ENCODE results near the gene MCM10.
"Not testable (repeated sequence)": the region's sequence is repeated elsewhere in the genome, so short reads cannot be mapped to it uniquely, and the experiment has no call there.

MCM10 gene

DNA sequence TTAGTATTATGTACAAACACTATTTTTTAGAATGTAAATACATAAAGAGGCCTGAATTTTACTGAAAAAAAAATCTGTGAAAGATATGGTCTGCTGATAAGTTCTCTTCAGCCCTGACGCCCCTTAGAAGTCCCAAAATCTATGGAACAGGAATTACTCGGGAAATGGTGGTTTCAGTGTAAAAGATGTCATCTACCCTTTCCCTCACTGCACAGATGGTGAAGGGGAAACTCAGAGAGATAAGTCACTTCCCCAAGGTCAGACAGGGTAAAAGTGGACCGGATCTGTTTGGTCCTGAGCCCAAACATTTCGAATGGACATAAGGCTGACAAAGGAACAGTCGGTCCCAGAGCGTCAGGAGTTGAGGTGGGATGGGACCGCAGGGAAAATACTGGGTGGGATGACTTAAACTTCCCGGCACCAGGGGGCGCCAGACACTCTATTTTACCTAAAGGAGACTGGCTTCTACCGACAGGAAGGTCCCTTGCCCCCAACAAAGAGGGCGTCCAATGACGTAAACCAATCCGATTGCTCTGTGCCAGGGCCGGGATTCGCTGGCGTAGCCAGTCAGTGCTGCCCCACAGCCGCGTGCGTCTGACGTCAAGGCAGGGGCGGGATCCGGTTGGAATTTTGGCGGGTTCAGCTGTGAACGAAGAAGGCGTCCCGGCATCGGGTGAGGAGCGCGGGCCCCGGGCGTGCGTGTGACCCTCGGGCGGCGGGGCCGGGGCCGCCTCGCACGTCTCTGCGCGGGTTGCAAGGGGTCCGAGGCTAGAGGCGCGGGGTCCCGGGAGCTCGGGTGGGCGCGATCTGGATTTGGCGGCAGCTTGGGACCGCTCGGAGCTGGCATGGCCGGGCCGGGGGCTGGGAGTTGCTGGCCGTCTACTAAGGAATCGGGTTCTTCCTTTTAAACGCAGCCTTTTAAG is at the start of gene MCM10:
Gene MCM10 (plus strand): TSS at position 625 of the 923 bp plus-strand sequence. CDS start 2,645 bp downstream, outside the sequence.
- peak; percentile 97 for DNase-seq

DNA sequence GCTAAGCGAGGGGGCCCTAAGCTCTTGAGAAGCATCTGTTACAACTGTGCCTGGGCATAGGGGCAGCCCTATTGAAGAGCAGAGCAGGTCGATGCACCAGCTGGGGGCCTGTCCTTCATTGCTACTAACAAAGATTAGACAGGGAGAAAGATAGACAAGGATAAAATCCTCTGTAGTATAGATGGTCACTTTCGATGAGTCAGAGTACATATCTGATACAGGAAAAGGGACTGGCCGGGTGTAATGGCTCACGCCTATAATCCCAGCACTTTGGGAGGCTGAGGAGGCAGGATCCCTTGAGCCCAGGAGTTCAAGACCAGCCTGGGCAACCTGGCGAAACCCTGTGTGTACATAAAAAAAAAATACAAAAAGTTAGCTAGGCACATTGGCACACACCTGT is 47.8 kb upstream of the MCM10 start:
- no peak for DNase-seq

DNA sequence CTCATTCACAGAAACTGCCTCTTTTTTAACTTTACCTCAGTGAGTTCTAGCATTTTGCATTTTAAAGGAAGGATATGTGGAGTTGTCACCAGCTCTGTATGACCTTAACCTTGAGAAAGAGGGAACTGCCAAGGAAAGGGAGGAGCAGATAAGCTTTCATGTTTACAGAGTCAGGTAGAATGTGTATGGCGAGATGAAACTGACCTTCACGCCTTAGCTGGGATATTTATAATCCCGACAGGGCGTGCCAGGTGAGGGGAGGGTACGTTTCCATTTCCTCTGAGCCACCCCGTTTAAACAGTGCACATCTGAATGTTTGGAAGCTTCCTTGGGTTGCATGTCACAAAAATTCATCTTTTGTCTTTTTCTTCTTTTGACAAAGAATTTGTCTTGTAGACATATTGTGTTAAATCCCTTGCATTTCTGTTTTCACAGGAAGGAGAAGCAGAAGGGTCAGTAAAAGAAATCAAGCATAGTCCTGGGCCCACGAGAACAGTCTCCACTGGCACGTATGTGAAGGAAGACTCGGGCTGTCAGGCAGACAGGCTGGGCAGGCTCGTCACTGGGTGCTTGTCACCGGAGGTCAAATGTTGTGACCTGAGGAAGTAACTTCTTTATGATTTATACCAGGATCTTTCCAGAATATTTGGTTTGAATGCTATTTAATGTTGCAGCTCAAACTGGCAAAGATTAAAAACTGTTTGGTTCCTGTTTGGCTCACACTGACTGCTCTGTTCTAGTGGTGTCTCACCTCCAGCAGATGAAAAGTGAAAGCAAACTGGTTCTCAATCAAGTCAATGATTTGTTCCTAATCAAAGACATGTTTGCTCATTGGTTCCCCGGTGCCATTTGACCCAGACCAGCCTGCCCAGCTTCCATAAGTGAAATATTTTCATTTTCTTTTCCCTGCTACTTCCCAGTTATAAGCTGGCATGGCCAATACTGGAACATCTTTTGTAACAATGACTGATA is 45.2 kb upstream of the MCM10 start:
- DNase-seq, result no peak

DNA sequence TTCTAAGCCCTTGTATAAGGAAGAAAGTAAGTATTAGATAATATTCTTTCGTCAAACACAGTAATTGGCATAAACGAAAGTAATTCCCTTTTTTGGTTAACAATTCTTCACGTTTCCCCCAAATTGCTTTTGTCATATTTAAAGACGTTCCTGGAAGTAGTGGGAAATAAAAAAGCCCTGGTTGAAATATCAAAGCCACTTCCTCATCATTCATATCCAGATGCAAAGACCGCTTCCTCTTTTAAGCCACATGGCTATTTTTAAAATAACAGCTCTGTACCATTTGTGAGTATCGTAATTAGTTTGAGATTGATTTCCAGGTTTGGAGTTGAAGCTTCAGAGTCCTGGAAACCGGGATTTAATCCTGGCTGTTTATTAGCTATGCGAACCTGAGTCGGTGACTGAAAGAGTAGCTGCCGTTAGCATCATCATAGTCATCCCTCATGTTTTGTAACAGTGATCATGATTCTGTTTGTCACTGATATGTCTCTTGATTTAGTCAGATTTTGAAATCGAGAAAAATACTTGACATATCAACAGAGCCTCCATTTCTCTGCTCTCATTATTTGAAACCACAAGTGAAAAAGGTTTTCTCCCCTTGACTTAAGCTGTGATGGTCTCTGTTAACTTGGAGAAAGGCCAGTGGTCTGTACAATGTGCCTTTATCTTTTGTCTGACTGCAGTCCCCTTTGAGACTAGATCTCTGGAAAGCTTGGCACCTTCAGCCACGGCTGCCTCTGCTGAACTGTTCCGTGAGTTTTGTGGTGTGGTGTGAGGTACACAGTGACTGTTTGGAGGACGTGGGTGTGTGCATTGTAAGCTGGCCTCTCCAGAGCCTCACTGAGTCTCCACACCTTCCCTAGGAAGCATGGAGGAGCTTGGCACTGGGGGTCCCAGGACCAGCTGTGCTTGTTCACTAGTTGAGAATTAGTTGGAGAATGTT is 43.2 kb upstream of the MCM10 start:
- DNase-seq, result no peak

DNA sequence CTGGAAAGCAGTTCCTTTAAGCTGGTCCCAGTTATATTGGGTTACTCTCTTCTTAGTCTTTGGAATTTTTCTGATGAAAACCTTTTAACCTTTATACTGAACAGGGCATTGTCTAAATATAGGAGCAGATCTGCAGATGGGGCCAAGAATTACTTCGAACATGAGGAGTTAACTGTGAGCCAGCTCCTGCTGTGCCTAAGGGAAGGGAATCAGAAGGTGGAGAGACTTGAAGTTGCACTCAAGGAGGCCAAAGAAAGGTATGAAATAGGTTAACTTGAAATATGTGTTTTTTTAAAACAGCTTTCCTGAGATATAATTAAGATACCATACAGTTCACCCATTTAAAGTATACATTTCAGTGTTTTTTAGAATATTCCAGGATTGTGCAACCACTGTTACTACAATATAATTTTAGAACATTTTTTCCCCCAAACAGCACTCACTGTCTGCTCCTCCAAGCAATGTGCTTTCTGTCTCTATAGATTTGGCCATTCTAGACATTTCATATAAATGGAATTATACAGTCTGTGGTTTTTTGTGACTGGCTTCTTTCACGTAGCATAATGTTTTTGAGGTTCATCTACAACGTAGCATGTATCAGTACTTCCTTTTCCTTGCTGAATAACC is 42.5 kb upstream of the MCM10 start:
- DNase-seq, result no peak

DNA sequence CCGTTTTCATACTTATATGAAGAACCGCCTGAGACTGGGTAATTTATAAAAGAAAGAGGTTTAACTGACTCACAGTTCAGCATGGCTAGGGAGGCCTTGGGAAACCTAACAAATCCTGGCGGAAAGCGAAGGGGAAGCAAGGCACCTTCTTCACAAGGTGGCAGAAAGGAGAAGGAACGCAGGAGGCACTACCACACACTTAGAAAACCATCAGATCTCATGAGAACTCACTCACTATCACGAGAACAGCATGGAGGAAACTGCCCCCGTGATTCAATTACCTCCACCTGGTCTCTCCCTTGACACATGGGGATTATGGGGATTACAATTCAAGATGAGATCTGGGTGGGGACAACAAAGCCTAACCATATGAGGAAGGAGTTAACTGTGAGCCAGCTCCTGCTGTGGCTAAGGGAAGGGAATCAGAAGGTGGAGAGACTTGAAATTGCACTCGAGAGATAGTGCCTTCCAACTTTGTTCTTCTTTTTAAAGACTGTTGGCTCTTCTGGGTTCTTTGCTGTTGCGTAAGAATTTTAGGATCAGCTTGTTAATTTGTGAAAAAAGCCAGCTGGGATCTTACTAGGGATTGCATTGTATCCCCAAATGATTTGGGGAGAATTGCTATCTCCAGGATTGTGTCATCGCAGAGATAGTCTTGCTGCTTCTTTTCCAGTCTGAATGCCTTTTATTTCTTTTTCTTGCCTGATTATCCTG is 40.4 kb upstream of the MCM10 start:
- no peak for DNase-seq

DNA sequence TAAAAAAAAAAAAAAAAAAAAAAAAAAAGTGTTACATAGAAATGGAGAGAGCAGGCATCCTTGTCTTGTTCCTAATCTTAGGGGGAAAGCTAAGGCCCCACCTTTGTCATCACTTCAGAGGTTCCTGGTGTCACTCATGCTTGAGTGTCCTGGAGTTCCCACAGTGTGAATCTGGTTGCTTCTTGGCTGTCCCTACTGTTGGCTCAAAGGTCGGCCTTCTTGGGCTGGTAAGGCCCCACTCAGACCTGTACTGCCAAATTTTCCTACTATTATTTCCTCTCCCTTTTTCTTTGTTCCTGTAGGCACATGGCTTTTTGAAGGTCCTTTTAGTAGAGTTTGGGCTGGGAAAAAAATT is 39.9 kb upstream of the MCM10 start:
- DNase-seq, result no peak

DNA sequence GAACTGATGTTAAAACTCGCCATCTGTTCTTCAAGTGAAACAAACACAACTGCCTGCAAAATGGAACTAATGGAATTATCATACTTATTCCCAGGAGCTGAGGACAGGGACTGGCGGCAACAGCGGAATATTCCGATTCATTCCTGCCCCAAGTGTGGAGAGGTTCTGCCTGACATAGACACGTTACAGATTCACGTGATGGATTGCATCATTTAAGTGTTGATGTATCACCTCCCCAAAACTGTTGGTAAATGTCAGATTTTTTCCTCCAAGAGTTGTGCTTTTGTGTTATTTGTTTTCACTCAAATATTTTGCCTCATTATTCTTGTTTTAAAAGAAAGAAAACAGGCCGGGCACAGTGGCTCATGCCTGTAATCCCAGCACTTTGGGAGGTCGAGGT is 24.7 kb upstream of the MCM10 start:
- no peak for DNase-seq

DNA sequence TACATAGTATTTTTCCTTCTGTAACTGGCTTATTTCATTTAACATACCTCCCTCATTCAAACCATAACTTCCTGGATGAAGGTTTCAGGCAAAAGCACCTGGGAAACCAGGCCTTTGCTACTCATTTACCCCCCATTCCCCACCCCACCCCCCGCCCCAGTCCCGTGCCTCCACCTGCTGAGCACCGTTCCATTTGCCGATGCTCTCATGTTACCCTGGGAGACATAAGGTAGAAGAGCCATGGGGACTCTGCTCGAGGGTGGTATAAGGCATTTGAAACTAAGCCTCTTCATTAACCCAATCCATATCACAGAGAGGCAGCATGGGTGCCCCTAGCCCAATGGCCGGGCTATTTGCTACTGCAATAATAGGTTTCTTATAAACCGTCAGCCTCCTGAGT is 22.2 kb upstream of the MCM10 start:
- no peak for DNase-seq

DNA sequence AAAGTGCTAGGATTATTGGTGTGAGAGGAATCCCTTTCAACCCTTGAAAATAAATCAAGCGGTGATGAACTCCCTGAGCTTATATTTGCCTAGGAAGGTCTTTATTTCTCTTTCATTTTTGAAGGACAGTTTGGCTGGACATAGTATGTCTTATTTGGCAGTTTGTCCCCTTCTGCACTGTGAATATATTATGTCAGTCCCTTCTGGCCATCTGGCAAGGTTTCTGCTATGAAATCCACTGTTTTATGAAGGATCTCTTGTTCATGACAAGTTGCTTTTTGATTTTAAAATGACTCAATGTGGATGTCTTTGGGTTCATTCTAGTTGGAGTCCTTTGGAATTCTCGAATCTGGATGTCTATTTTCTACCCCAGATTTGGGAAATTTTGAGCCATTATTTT is 21.7 kb upstream of the MCM10 start:
- DNase-seq, result no peak

DNA sequence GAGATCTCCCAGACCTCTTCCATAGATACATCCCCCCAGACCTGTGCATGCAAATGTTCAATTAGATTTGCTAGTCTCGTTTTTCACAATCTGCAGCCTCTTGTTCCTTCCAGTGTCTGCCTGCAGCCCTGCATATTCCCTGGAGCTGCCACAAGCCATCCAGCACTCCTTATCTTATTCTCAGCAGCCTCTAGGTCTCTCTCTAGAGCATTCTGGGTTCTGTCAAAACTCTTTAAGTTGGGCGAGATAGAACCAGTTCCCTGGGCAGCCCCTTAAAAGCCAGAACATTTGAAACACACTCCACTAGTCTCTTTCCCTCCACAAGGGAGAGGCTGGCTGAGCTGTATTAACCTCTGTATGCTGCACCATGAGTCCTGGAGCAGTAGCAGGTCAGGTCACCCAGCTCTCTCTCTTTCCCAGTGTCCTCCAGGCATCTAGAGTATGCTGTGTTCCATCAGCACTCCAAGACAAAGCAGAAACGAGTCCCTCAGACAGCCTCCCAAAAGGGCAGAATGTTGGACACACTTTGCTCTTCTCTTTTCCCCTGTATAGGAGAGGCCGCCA is 20.6 kb upstream of the MCM10 start:
- DNase-seq, result no peak

DNA sequence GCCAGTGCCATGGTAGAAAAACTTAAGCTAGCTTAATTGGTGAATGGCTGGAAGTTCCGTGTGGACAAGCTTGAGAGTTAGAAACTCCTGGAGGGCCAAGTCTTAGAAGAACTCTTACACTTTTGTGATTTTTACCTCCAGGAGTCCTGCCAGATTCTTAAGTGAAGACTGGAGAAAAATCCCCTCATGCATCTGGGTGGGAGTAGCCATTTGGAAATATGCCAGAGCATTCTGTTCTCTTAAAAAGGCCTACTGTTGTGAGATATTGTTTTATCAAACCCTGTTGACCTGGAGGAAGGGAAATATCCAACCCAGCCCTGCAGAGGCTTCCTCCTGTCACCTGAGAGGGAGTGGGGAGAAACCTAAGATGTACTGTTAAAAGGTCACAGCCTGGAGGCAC is 17.6 kb upstream of the MCM10 start:
- DNase-seq, result no peak

DNA sequence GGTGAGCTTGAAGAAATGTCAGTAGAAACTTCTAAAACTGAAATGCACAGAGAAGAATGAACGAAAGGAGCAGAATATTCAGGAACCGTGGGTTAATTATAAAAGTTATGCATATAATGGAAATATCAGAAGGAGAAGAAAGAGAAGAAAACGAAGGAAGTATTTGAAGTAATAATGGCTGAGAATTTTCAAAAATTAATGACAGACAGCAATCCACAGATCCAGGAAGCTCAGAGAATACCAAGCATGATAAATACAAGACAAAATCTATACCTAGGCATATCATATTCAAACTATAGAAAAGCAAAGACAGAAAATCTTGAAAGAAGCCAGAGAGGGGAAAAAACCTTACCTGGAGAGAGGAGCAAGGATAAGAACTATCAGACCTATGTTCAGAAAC is 16.5 kb upstream of the MCM10 start:
- DNase-seq, result no peak

DNA sequence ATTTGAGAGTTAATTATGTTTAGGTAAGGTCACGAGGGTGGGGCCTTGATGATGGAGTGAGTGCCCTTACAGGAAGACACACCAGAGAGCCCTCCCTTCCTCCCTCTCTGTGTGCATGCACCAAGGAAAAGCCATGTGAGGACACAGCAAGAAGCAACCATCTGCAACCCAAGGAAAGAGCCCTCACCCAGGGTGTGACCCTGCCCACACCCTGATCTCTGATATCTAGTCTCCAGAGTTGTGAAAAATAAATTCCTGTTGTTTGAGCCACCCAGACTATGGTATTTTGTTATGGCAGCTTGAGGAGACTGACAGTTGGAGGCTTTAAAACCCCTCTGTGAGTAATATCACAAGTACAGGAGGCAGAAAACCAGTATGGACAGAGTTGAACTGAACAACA is 15.0 kb upstream of the MCM10 start:
- no peak for DNase-seq

DNA sequence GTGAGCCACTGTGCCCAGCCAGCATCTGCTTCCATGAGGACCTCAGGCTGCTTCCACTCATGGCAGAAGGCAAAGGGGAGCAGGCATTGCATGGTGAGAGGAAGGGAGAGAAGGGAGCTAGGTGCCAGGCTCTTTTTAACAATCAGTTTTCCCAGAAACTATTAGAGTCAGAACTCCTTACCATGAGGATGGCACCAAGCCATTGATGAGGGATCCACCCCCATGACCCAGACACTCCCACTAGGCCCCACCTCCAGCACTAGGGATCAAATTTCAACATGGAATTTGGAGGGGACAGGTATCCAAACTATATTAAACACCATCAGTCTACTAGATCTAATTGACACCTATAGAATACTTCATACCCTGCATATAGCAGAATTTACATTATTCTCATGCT is 14.2 kb upstream of the MCM10 start:
- DNase-seq, result no peak

DNA sequence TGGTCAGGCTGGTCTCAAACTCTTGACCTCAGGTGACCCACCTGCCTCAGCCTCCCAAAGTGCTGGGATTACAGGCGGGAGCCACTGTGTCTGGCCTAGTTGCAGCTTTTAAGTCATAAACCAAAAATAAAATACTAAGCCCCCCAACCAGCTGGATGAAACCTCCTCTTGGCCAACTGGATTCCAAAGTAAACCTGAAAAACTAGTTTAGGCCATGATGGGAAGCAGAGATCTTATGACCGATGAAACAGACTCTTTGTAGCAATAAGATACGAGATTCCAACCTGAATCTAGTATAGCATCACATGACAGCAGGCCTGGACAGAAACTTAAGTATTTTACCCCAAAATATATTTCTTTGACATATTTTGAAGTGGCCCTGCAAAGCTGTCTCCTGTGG is 9.1 kb upstream of the MCM10 start:
- no peak for DNase-seq

DNA sequence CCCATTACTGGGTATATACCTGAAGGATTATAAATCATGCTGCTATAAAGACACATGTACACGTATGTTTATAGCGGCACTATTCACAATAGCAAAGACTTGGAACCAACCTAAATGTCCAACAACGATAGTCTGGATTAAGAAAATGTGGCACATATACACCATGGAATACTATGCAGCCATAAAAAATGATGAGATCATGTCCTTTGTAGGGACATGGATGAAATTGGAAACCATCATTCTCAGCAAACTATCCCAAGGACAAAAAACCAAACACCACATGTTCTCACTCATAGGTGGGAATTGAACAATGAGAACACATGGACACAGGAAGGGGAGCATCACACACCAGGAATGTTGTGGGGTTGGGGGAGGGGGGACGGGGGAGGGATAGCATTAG is 5.5 kb upstream of the MCM10 start:
- not testable (repeated sequence) for DNase-seq

DNA sequence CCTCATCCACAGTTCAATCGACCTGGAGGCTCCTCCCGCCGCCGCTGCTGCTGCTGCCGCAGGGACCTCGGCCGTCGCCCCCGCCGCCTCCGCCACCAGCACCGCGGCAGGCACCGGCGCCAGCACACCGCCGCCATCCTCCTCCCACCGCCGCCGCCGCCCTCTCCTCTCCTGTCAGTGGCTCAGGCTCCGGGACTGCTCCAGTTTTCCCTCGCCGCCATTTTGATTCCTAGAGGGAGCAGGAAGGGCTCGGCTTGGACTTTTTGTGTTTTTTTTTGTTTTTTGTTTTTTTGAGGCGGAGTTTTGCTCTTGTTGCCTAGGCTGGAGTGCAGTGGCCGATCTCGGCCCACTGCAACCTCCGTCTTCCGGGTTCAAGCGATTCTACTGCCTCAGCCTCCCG is 3.0 kb upstream of the MCM10 start:
- no peak for DNase-seq

DNA sequence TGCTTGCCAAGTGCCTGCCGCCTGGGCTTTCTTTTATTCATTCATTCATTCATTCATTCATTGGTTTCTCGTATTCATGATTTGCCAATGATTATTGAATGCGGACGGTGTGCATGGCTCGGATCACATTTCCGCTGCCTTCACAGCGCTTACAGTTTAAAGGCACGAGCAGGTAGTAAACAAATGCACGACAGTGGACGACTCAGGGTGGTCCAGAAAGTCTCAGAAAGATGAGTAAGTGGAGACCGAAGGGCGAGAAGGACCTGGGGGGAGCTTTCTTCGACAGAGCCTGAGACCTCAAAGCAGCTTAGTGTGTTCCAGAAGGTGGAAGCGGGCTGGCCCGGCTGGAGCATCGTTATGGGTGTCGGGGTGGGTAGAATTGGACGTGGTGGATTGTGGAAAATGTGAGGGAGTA is 506 bp downstream of the MCM10 start:
- DNase-seq, result no peak

DNA sequence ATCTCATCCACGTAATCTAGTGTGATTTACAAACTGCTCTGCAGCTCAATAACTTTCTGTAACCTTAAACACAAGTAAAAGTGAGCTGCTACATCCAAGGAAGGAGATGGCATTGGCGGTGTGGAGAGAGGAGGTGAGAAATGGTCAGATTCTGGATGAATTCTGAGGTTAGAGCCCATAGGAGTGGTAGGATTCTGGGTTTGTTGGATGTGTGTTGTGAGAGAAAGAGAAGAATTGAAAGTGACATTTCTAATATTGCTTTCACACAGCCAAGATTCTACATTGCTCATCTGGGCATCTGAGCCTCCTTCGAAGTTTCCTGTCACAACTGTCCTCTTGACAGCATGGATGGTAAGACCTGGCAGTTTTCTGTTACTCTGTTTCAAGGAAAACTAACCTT is 2.5 kb downstream of the MCM10 start:
- DNase-seq, result no peak

DNA sequence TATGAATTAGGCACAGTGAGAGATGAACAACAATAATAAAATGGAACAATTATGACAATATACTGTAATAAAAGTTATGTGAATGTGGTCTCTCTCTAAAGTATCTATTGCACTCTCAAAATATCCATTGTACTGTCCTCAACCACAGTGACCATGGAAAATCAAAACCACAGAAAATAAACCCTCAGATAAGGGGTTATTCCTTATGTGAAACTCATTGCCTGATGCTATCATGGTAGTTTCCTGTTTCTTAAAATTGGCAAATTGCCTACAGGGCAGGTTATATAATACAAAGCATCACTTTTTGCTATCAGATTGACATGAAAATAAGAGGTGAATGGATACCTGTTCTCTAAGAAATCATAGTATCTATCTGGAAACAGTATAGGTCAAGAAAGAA is 3.8 kb downstream of the MCM10 start:
- no peak for DNase-seq
